Spleen (tissue), 7 donors: Measurements from ENCODE around the gene KCNQ1.

Experiments
- CTCF ChIP-seq, 11 experiments: fragments of 200-600 bp in 7 of 11; fragments of 450-650 bp in 4 of 11; sonication (generic) in 4 of 11; IDR thresholded peaks in 8 of 11; conservative IDR thresholded peaks in 3 of 11; 1 replicate in 7 of 11; 2 replicates in 4 of 11; pipeline versions ENCODE4 v1.4.0 to v1.8.0; 2016 to 2021; ENCODE audit warnings: antibody characterized with exemption in 11 of 11, inconsistent platforms in 4 of 11, mild to moderate bottlenecking in 1 of 11
- POLR2AphosphoS5 ChIP-seq, 3 donors: sonication (generic); formaldehyde crosslinking; IDR thresholded peaks; one replicate each; pipeline ENCODE4 v1.5.1; 2017; ENCODE audit warnings: antibody characterized with exemption in 3 of 3
- donor health status: DM: no; HTN: no; CAD: no; lungs with moderate emphysema.
- donor health status: DM: no; HTN: no; CAD: no.
- donor health status: DM: no; HTN: no; CAD: no.

GRCh38 chr11:2558861-2559526, 114.2 kb downstream of the KCNQ1 start:
- no peak for TF ChIP-seq CTCF (IDR thresholded peaks at IDR 0.05 in 8 of 11, conservative IDR thresholded peaks at IDR 0.05 in 3 of 11)
- no peak for TF ChIP-seq POLR2AphosphoS5 (IDR thresholded peaks at IDR 0.05)
